LNCAP (cell line): Measurements from ENCODE around the gene TLE3.

Experiments
- CTCF ChIP-seq: fragments of 450-650 bp; IDR thresholded peaks from 2 replicates; pipeline ENCODE4 v1.5.1; 2017; ENCODE audit warnings: mild to moderate bottlenecking

The TLE3 gene

GRCh38 chr15:70132139-70132538 is 34.4 kb upstream of the TLE3 start:
- TF ChIP-seq CTCF, result no peak

GRCh38 chr15:70128414-70129140 is 30.9 kb upstream of the TLE3 start:
- TF ChIP-seq CTCF, result no peak

- TF ChIP-seq CTCF, result no peak
These were observed 30.2 kb upstream of the TLE3 start for GRCh38 chr15:70127770-70128413.

GRCh38 chr15:70127288-70127746 is 29.6 kb upstream of the TLE3 start:
- no peak for TF ChIP-seq CTCF

- no peak for TF ChIP-seq CTCF
These were observed 28.6 kb upstream of the TLE3 start for GRCh38 chr15:70126362-70126761.

GRCh38 chr15:70125605-70126004 is 27.9 kb upstream of the TLE3 start:
- no peak for TF ChIP-seq CTCF

- TF ChIP-seq CTCF, result peak; percentile 34; the same call in 1 of the 2 replicates
These were observed 24.0 kb upstream of the TLE3 start for GRCh38 chr15:70121624-70122302.
